Heart right ventricle (tissue), 16 donors: Measurements from ENCODE around the gene COL23A1. TPM values are rescaled to one million over a fixed set of nuclear protein-coding genes. Genes with fewer than 3 reads are reported as not detected.

Experiments used
- ATAC-seq, 8 donors: fragments of 200-7000 bp; cut with Tn5 transposase; one replicate each; pipeline ENCODE4 v1.9.1; 2020; ENCODE audit warnings: mild to moderate bottlenecking in 8 of 8, moderate library complexity in 8 of 8, moderate number of reproducible peaks in 1 of 8
- DNase-seq, 2 donors: peaks; one replicate each; pipeline ENCODE4 v3.0.0-alpha.2; 2020
- H3K27ac ChIP-seq, 10 donors: fragments of 200-600 bp; sonication (generic) in 2 of 10; one replicate each; pipeline versions ENCODE4 v1.5.0 to v1.8.0; 2020 to 2022; ENCODE audit warnings: mild to moderate bottlenecking in 3 of 10
- H3K27me3 ChIP-seq, 7 donors: fragments of 200-600 bp; one replicate each; pipeline ENCODE4 v1.8.0; 2021 to 2022; ENCODE audit warnings: mild to moderate bottlenecking in 2 of 7
- H3K36me3 ChIP-seq, 9 donors: fragments of 200-600 bp; sonication (generic) in 1 of 9; one replicate each; pipeline versions ENCODE4 v1.5.0 to v1.8.0; 2020 to 2022; ENCODE audit warnings: mild to moderate bottlenecking in 2 of 9
- H3K4me1 ChIP-seq, 9 donors: fragments of 200-600 bp; sonication (generic) in 1 of 9; one replicate each; pipeline versions ENCODE4 v1.5.0 to v1.8.0; 2020 to 2022; ENCODE audit warnings: mild to moderate bottlenecking in 4 of 9
- H3K4me3 ChIP-seq, 10 donors: fragments of 200-600 bp; sonication (generic) in 2 of 10; one replicate each; pipeline versions ENCODE4 v1.5.0 to v1.8.0; 2020 to 2022; ENCODE audit warnings: mild to moderate bottlenecking in 7 of 10, moderate library complexity in 2 of 10
- H3K9me3 ChIP-seq, 11 donors: fragments of 200-600 bp in 10 of 11; sonication (generic) in 2 of 11; one replicate each; pipeline versions ENCODE4 v1.5.0 to v1.8.0; 2013 to 2022; ENCODE audit warnings: mild to moderate bottlenecking in 2 of 11, control low read depth in 1 of 11, moderate library complexity in 1 of 11
- CTCF ChIP-seq, 9 donors: fragments of 200-600 bp; sonication (generic) in 2 of 9; IDR thresholded peaks; one replicate each; pipeline versions ENCODE4 v1.5.0 to v1.8.0; 2021 to 2022; ENCODE audit warnings: antibody characterized with exemption in 9 of 9, mild to moderate bottlenecking in 5 of 9, moderate library complexity in 1 of 9
- WGBS, 2 donors: extraction: QIAGEN DNeasy Blood & Tissue Kit; methylation state at CpG; one replicate each; pipeline ENCODE4 v1.1.7; 2013; ENCODE audit warnings: inconsistent platforms in 1 of 2; 5-methylcytosine and 5-hydroxymethylcytosine counted together
- intact Hi-C, 10 donors: fragments of 100-400 bp; cut with DNase I; formaldehyde crosslinking; loops; one replicate each; pipeline versions ENCODE4 v1.11.1 to v1.14.2; 2022
- polyA plus RNA-seq, 2 donors: library from polyadenylated mRNA; stranded (reverse); fragments of 200-250 nt; gene quantifications; one replicate each; pipeline ENCODE4 v1.2.3, GENCODE V29; 2013
- total RNA-seq, 10 donors: library from RNA; stranded (reverse); fragmentation: NEBNext Ultra II Directional in 3 of 10; extraction: Animal tissue kit (Norgen Biotek cat#: 25700) in 3 of 10; gene quantifications; one replicate each; pipeline versions ENCODE4 v1.2.1 to v1.2.4, GENCODE V29; 2021 to 2023
- donor health status: Arrhythmogenic right ventricular cardiomyopathy.
- donor health status: ischemic (EF 13 %, LVEDD 7.1; RV severe dilation, severe dysfunction).
- donor health status: healthy with polysubstance abuse.
- donor health status: DM: no; HTN: yes; CAD: no.
- donor health status: DM: no; HTN: no; CAD: no.
- donor health status: ischemic (EF 25% LVEDD 6.9; RV normal size, moderate dysfunction).
- donor health status: ischemic (EF 25% LVEDD 5.7; RV mildly dilated, moderate dysfunction).
- donor health status: healthy.
- donor health status: DM: yes; HTN: yes; CAD: no.
- donor health status: Ischemic cardiomyopathy.
- donor health status: ischemic (EF 35%, LVEDD 5.7; RV mildly dilated, moderate dysfunction).
- donor health status: nonischemic (EF 11% LVEDD 7.7; RV severe dilation, severe dysfunction).
- donor health status: DM: yes; HTN: yes; CAD: no.
- donor health status: PGD.
- donor health status: ischemic (EF 29% LVEDD 5.4; RV normal size, mild dysfunction).
- donor health status: nonischemic (EF 23%, LVEDD 6.1; RV moderate dilation, normal function).

The COL23A1 gene
- total and polyA plus RNA-seq, 12 donors = 8.9 to 29.0 (median 16.2) TPM

GRCh38 chr5:178555005-178555404, 35.2 kb downstream of the COL23A1 start:
- peak in 1 of 8 donors; percentile 25 for ATAC-seq
- peaks cover 0 to 9% (median 0%) of the 10 kb centered on the region in 7 donors for H3K27me3 ChIP-seq
- no peaks in the 10 kb centered on the region for H3K36me3 ChIP-seq
- H3K4me1 ChIP-seq = peaks cover 0 to 10% (median 5%) of the 10 kb centered on the region in 9 donors
- no peaks in the 10 kb centered on the region for H3K9me3 ChIP-seq
- intact Hi-C loops = loop anchor here in 1 of 10 donors (10.0 kb wide), 1 partner anchor 90 kb away; no protein-coding TSS in a partner anchor
- H3K27ac ChIP-seq = no peak overlapping the region
- 76 to 77% methylated on average over 7 of the region's 7 CpGs for WGBS, 2 donors
- H3K4me3 ChIP-seq = no peak overlapping the region
- no peak for TF ChIP-seq CTCF (IDR thresholded peaks at IDR 0.05)
- DNase-seq = no peak

DNA sequence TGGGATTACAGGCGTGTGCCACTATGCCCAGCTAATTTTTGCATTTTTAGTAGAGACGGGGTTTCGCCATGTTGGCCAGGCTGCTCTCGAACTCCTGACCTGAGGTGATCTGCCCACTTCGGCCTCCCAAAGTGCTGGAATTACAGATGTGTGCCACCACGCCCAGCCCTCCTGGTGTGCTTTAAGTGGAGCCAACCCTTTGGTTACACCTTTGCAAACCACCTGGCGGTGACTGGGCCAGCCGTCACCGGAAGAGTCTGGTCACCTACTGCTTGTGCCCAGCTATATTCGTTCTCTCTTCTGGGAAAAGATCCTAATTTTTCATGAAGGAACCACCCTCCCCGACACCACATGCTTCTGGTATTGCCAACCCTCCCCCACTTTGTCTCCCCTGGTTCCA, 35.9 kb downstream of the COL23A1 start:
- no peak for DNase-seq
- Histone ChIP-seq H3K27me3 (peaks cover 0 to 9% (median 0%) of the 10 kb centered on the region in 7 donors), H3K4me3 (no peak overlapping the region), H3K4me1 (peaks cover 0 to 10% (median 5%) of the 10 kb centered on the region in 9 donors), H3K9me3 (no peaks in the 10 kb centered on the region), H3K36me3 (no peaks in the 10 kb centered on the region), H3K27ac (no peak overlapping the region)
- no peak for ATAC-seq
- 89 to 92% methylated on average over 11 of the region's 11 CpGs for WGBS, 2 donors
- no peak for TF ChIP-seq CTCF (IDR thresholded peaks at IDR 0.05)
- intact Hi-C loops = loop anchor here in 5 of 10 donors (5.0 to 10.0 kb wide), 4 partner anchors 90 to 277 kb away; no protein-coding TSS in a partner anchor

GRCh38 chr5:178553517-178553916, 36.7 kb downstream of the COL23A1 start:
- ATAC-seq = no peak

DNA sequence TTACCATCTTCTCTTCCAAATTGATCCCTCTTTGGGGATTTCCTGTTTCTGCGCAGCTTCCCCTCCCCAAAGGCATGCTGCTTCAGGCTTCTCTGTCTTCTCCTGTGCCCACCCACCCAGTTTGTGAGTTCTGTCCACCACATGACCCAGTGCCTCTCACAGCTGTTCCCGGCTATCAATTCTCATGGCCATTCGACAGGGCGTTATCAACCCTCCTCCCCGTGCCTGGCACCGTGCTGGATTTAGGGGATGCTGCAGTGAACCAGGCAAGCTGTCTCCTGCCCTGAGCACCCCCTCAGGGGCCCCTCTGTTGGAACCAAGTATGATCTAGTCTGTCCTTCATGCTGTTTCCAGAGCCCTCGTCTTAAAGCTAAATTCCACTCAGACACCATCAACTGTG, 38.7 kb downstream of the COL23A1 start:
- Histone ChIP-seq H3K36me3 (no peaks in the 10 kb centered on the region), H3K9me3 (no peaks in the 10 kb centered on the region), H3K4me1 (peaks cover 0 to 17% (median 10%) of the 10 kb centered on the region in 9 donors), H3K4me3 (no peak overlapping the region), H3K27ac (no peak overlapping the region), H3K27me3 (peaks cover 0 to 9% (median 0%) of the 10 kb centered on the region in 7 donors)
- ATAC-seq = no peak
- no peak for DNase-seq
- WGBS, 2 donors = 53 to 59% methylated on average over 7 of the region's 7 CpGs
- intact Hi-C loops = loop anchor here (1.0 to 10.0 kb wide), 8 partner anchors 87 to 274 kb away; no protein-coding TSS in a partner anchor
- TF ChIP-seq CTCF (IDR thresholded peaks at IDR 0.05) = no peak

More at GRCh38 chr5:178553517-178553916, 36.7 kb downstream of the COL23A1 start:
- Histone ChIP-seq H3K27me3 (peaks cover 0 to 9% (median 0%) of the 10 kb centered on the region in 7 donors), H3K4me1 (peaks cover 0 to 10% (median 5%) of the 10 kb centered on the region in 9 donors), H3K36me3 (no peaks in the 10 kb centered on the region), H3K9me3 (no peaks in the 10 kb centered on the region), H3K4me3 (no peak overlapping the region), H3K27ac (no peak overlapping the region)
- no peak for DNase-seq
- TF ChIP-seq CTCF (IDR thresholded peaks at IDR 0.05) = no peak
- 82 to 86% methylated on average over 13 of the region's 13 CpGs for WGBS, 2 donors
- intact Hi-C loops = loop anchor here in 5 of 10 donors (2.0 to 10.0 kb wide), 5 partner anchors 35 to 276 kb away; no protein-coding TSS in a partner anchor
